Measurements from ENCODE around the gene VPS36.
A peak's percentile ranks its signal among the peaks of the same experiment; 100 is the strongest.
"Not testable (repeated sequence)": the region's sequence is repeated elsewhere in the genome, so short reads cannot be mapped to it uniquely, and the experiment has no call there.

Gene VPS36

GRCh38 chr13:52450012-52450792 is at the start of gene VPS36:
Gene VPS36 (minus strand): TSS chr13:52450634. CDS start chr13:52450594, 40 bp downstream.
- DNase-seq (ENCODE audit: low spot score) = peak; percentile 92

GRCh38 chr13:52497979-52498378 is 47.5 kb upstream of the VPS36 start:
- DNase-seq (ENCODE audit: low spot score) = not testable (repeated sequence)

- not testable (repeated sequence) for DNase-seq (ENCODE audit: low spot score)
Measured at GRCh38 chr13:52494241-52494640, 43.8 kb upstream of the VPS36 start.

GRCh38 chr13:52491015-52491414 is 40.6 kb upstream of the VPS36 start:
- not testable (repeated sequence) for DNase-seq (ENCODE audit: low spot score)

GRCh38 chr13:52488763-52489162 is 38.3 kb upstream of the VPS36 start:
- DNase-seq (ENCODE audit: low spot score) = not testable (repeated sequence)

- not testable (repeated sequence) for DNase-seq (ENCODE audit: low spot score)
Measured at GRCh38 chr13:52487078-52487477, 36.6 kb upstream of the VPS36 start.

GRCh38 chr13:52480677-52481428 is 30.4 kb upstream of the VPS36 start:
- DNase-seq (ENCODE audit: low spot score) = not testable (repeated sequence)

- not testable (repeated sequence) for DNase-seq (ENCODE audit: low spot score)
Measured at GRCh38 chr13:52468487-52468886, 18.1 kb upstream of the VPS36 start.

GRCh38 chr13:52463526-52463925 is 13.1 kb upstream of the VPS36 start:
- DNase-seq (ENCODE audit: low spot score) = no peak

GRCh38 chr13:52461265-52461664 is 10.8 kb upstream of the VPS36 start:
- DNase-seq (ENCODE audit: low spot score) = no peak

GRCh38 chr13:52459668-52460067 is 9.2 kb upstream of the VPS36 start:
- no peak for DNase-seq (ENCODE audit: low spot score)

- peak; percentile 75 for DNase-seq (ENCODE audit: low spot score)
Measured at GRCh38 chr13:52455677-52456041, 5.2 kb upstream of the VPS36 start.

GRCh38 chr13:52454820-52455676 is 4.6 kb upstream of the VPS36 start, which contains the start of gene CKAP2:
Gene CKAP2 (plus strand): TSS chr13:52455478. CDS start chr13:52455557, 79 bp downstream.
- peak; percentile 93 for DNase-seq (ENCODE audit: low spot score)

GRCh38 chr13:52454459-52454819 is 4.0 kb upstream of the VPS36 start:
- no peak for DNase-seq (ENCODE audit: low spot score)

- no peak for DNase-seq (ENCODE audit: low spot score)
Measured at GRCh38 chr13:52452470-52452869, 2.0 kb upstream of the VPS36 start.

- DNase-seq (ENCODE audit: low spot score) = no peak
Measured at GRCh38 chr13:52451135-52451804, 836 bp upstream of the VPS36 start.

- no peak for DNase-seq (ENCODE audit: low spot score)
Measured at GRCh38 chr13:52450793-52451116, 321 bp upstream of the VPS36 start.

- no peak for DNase-seq (ENCODE audit: low spot score)
Measured at GRCh38 chr13:52449331-52450011, 963 bp downstream of the VPS36 start.

- DNase-seq (ENCODE audit: low spot score) = no peak
Measured at GRCh38 chr13:52447815-52448552, 2.5 kb downstream of the VPS36 start.

- no peak for DNase-seq (ENCODE audit: low spot score)
Measured at GRCh38 chr13:52447354-52447753, 3.1 kb downstream of the VPS36 start.

GRCh38 chr13:52446265-52446664 is 4.2 kb downstream of the VPS36 start:
- no peak for DNase-seq (ENCODE audit: low spot score)

Measured in AG08395 (cell line).